HepG2 (cell line): Measurements from ENCODE around the gene HIGD1C. TPM values are rescaled to one million over a fixed set of nuclear protein-coding genes. Genes with fewer than 3 reads are reported as not detected.

Source experiments
- ATF2 ChIP-seq: sonication (generic); formaldehyde crosslinking; IDR thresholded peaks from 2 replicates; pipeline ENCODE4 v1.4.0; 2020; ENCODE audit warnings: missing genetic modification reagents
- CBFB ChIP-seq: sonication (generic); formaldehyde crosslinking; IDR thresholded peaks from 2 replicates; pipeline ENCODE4 v1.4.0; 2020; ENCODE audit warnings: missing genetic modification reagents
- CREM ChIP-seq, 2 experiments: sonication (generic) in 1 of 2; formaldehyde crosslinking in 1 of 2; IDR thresholded peaks; 2 replicates each; pipeline versions ENCODE4 v1.4.0 to v1.6.1; 2016 to 2020; ENCODE audit warnings: antibody characterized with exemption in 1 of 2, mild to moderate bottlenecking in 1 of 2, missing genetic modification reagents in 1 of 2
- DNMT3B ChIP-seq: conservative IDR thresholded peaks from 2 replicates; pipeline ENCODE4 v1.6.1; 2016; ENCODE audit warnings: missing biosample characterization, control low read depth
- EP300 ChIP-seq, 3 experiments: sonication (generic) in 1 of 3; formaldehyde crosslinking in 1 of 3; IDR thresholded peaks; 2 replicates each; pipeline versions ENCODE4 v1.5.1 to v1.6.1; 2011 to 2020; ENCODE audit warnings: low read depth in 2 of 3, low read length in 2 of 3, borderline replicate concordance in 1 of 3, improper control_type of control experiment in 1 of 3, mild to moderate bottlenecking in 1 of 3, missing genetic modification reagents in 1 of 3, moderate library complexity in 1 of 3
- FOXA1 ChIP-seq, 2 experiments: fragments of 450-650 bp in 1 of 2; sonication (generic) in 1 of 2; formaldehyde crosslinking in 1 of 2; IDR thresholded peaks; 2 replicates each; pipeline versions ENCODE4 v1.4.0 to v1.6.1; 2016 to 2020; ENCODE audit warnings: missing genetic modification reagents in 1 of 2
- FOXP1 ChIP-seq, 2 experiments: fragments of 450-650 bp in 1 of 2; IDR thresholded peaks; 2 replicates each; pipeline ENCODE4 v1.6.1; 2017 to 2018; ENCODE audit warnings: antibody characterized with exemption in 1 of 2
- HDAC1 ChIP-seq: sonication (generic); formaldehyde crosslinking; IDR thresholded peaks from 2 replicates; pipeline ENCODE4 v1.5.1; 2020; ENCODE audit warnings: mild to moderate bottlenecking, missing genetic modification reagents
- HDAC2 ChIP-seq: sonication (generic); formaldehyde crosslinking; IDR thresholded peaks from 2 replicates; pipeline ENCODE4 v1.4.0; 2020; ENCODE audit warnings: missing genetic modification reagents
- HNF4A ChIP-seq: sonication (generic); formaldehyde crosslinking; IDR thresholded peaks from 2 replicates; pipeline ENCODE4 v1.4.0; 2020; ENCODE audit warnings: missing genetic modification reagents
- KAT8 ChIP-seq: IDR thresholded peaks from 2 replicates; pipeline ENCODE4 v1.6.1; 2016; ENCODE audit warnings: missing genetic modification reagents, missing compliant biosample characterization
- MIXL1 ChIP-seq: IDR thresholded peaks from 2 replicates; pipeline ENCODE4 v1.6.1; 2016
- NCOR1 ChIP-seq: fragments of 200-600 bp; sonication (generic); IDR thresholded peaks from 2 replicates; pipeline ENCODE4 v1.7.0; 2017; ENCODE audit warnings: antibody characterized with exemption, low read length, borderline replicate concordance
- NFYC ChIP-seq: IDR thresholded peaks from 2 replicates; pipeline ENCODE4 v1.6.1; 2016; ENCODE audit warnings: missing genetic modification reagents, missing compliant biosample characterization
- SAP130 ChIP-seq: IDR thresholded peaks from 2 replicates; pipeline ENCODE4 v1.6.1; 2016; ENCODE audit warnings: low read depth
- SIX1 ChIP-seq: sonication (generic); formaldehyde crosslinking; IDR thresholded peaks from 2 replicates; pipeline ENCODE4 v1.4.0; 2020; ENCODE audit warnings: missing genetic modification reagents, borderline replicate concordance
- SIX4 ChIP-seq: sonication (generic); formaldehyde crosslinking; IDR thresholded peaks from 2 replicates; pipeline ENCODE4 v1.4.0; 2020; ENCODE audit warnings: missing genetic modification reagents
- SOX13 ChIP-seq, 3 experiments: fragments of 450-650 bp in 1 of 3; sonication (generic) in 1 of 3; formaldehyde crosslinking in 1 of 3; IDR thresholded peaks in 2 of 3; conservative IDR thresholded peaks in 1 of 3; 2 replicates each; pipeline versions ENCODE4 v1.5.0 to v1.6.1; 2016 to 2020; ENCODE audit warnings: antibody characterized with exemption in 1 of 3, mild to moderate bottlenecking in 1 of 3, missing compliant biosample characterization in 1 of 3, missing genetic modification reagents in 1 of 3, moderate library complexity in 1 of 3
- SOX6 ChIP-seq, 2 experiments: fragments of 450-650 bp in 1 of 2; sonication (generic) in 1 of 2; formaldehyde crosslinking in 1 of 2; IDR thresholded peaks; 2 replicates each; pipeline versions ENCODE4 v1.4.0 to v1.6.1; 2017 to 2020; ENCODE audit warnings: antibody characterized with exemption in 1 of 2, mild to moderate bottlenecking in 1 of 2, missing genetic modification reagents in 1 of 2
- ZNF232 ChIP-seq: sonication (generic); formaldehyde crosslinking; IDR thresholded peaks from 2 replicates; pipeline ENCODE4 v1.4.0; 2020; ENCODE audit warnings: missing genetic modification reagents, borderline replicate concordance
- ZNF607 ChIP-seq: sonication (generic); formaldehyde crosslinking; IDR thresholded peaks from 2 replicates; pipeline ENCODE4 v1.5.1; 2020; ENCODE audit warnings: missing genetic modification reagents, mild to moderate bottlenecking, borderline replicate concordance
- ZNF749 ChIP-seq: sonication (generic); formaldehyde crosslinking; IDR thresholded peaks from 2 replicates; pipeline ENCODE4 v1.8.0; 2022; ENCODE audit warnings: mild to moderate bottlenecking, missing genetic modification reagents, moderate library complexity, borderline replicate concordance
- polyA plus RNA-seq, 8 experiments: library from polyadenylated mRNA; depleted of rRNA in 3 of 8; stranded (reverse) in 7 of 8; unstranded in 1 of 8; fragments of >200 nt; fragmentation: Illumina TruSeq in 4 of 8; extraction: Trizol in 4 of 8; gene quantifications; 2 replicates each; pipeline versions ENCODE4 v1.2.1 to v1.2.3, GENCODE V29; 2011 to 2016; ENCODE audit warnings: low read depth in 4 of 8, missing spikeins in 1 of 8, mixed read lengths in 1 of 8; ENCODE audit not compliant: insufficient read depth in 1 of 8
- total RNA-seq, 5 experiments: library from RNA; depleted of rRNA; stranded (reverse); fragments of >200 nt; fragmentation: Illumina TruSeq; extraction: Trizol; gene quantifications; 2 replicates each; pipeline ENCODE4 v1.2.3, GENCODE V29; 2016; ENCODE audit warnings: low read depth in 1 of 5
- TF ChIP-seq, protein P1 (sequence below): sonication (generic); formaldehyde crosslinking; IDR thresholded peaks from 2 replicates; pipeline ENCODE4 v1.4.0; 2020; ENCODE audit warnings: missing genetic modification reagents

Gene HIGD1C
- total and polyA plus RNA-seq, 2 of the 13 experiments (the other 11 are each of a cell fraction or from before 2014, with no cell fraction given) = not detected

DNA sequence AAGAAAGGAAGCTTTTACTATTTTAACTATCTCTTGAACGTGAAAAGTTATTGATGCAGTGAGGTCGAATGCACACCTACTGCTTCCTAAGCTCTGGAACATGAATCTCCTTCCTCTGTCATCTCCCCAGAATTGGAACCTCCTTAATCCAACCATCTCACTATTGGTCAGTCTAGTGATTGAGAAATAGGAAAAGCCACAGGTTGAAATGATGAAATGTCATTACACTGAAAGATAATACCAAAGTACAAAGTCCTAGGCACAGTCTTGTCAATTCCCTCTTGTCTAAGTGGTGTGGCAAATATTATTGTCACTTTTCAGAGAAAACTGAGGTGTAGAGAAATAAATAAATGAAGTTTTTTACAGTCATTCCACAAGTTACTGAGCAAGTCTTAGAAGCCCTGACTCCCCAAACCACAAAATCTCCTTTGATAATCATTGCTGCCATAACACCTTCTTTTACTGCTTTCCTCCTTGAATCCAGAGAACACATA, 19.5 kb upstream of the HIGD1C start (continued):
- TF ChIP-seq HNF4A (peak; percentile 94), ZNF232 (CRISPR knock-in tag) (no peak), CREM (IDR thresholded peaks at IDR 0.05) (peak; percentile 55), CREM (CRISPR knock-in tag; IDR thresholded peaks at IDR 0.05) (no peak), SOX6 (IDR thresholded peaks at IDR 0.05) (no peak), SOX6 (CRISPR knock-in tag; IDR thresholded peaks at IDR 0.05) (peak; percentile 83), ZNF607 (CRISPR knock-in tag) (no peak), EP300 (IDR thresholded peaks at IDR 0.05; ENCODE audit: low read depth in 2 of 2, low read length in 2 of 2) (peak; percentile 75 to 86), EP300 (CRISPR knock-in tag; IDR thresholded peaks at IDR 0.05; ENCODE audit: borderline replicate concordance) (peak; percentile 59; the same call in 1 of the 2 replicates), ATF2 (CRISPR knock-in tag) (peak; percentile 64; the same call in 1 of the 2 replicates), MIXL1 (CRISPR knock-in tag) (peak; percentile 49), NCOR1 (peak; percentile 98), KAT8 (CRISPR knock-in tag) (peak; percentile 66; the same call in 1 of the 2 replicates), HDAC2 (CRISPR knock-in tag) (peak; percentile 64; the same call in 1 of the 2 replicates), FOXA1 (IDR thresholded peaks at IDR 0.05) (no peak), FOXA1 (CRISPR knock-in tag; IDR thresholded peaks at IDR 0.05) (peak; percentile 57), CBFB (CRISPR knock-in tag) (peak; percentile 42; the same call in 1 of the 2 replicates), FOXP1 (IDR thresholded peaks at IDR 0.05) (no peak), FOXP1 (CRISPR knock-in tag; IDR thresholded peaks at IDR 0.05) (peak; percentile 31; the same call in 1 of the 2 replicates), DNMT3B (CRISPR knock-in tag) (0 out of 2 replicates have a peak, but pooled peaks have one; percentile 50), ZNF749 (CRISPR knock-in tag) (0 out of 2 replicates have a peak, but pooled peaks have one; percentile 7), HDAC1 (CRISPR knock-in tag) (peak; percentile 48; the same call in 1 of the 2 replicates), SOX13 (IDR thresholded peaks at IDR 0.05) (no peak), SOX13 (CRISPR knock-in tag; conservative IDR thresholded peaks at IDR 0.05 in 1 of 2, IDR thresholded peaks at IDR 0.05 in 1 of 2) (peak in 1 of 2 experiments; percentile 86; a peak in 2 of 4 replicates), SIX1 (peak; percentile 89), SIX4 (CRISPR knock-in tag) (peak; percentile 80), SAP130 (CRISPR knock-in tag) (peak; percentile 73), NFYC (CRISPR knock-in tag) (peak; percentile 61; the same call in 1 of the 2 replicates)
- TF ChIP-seq, protein P1, sequence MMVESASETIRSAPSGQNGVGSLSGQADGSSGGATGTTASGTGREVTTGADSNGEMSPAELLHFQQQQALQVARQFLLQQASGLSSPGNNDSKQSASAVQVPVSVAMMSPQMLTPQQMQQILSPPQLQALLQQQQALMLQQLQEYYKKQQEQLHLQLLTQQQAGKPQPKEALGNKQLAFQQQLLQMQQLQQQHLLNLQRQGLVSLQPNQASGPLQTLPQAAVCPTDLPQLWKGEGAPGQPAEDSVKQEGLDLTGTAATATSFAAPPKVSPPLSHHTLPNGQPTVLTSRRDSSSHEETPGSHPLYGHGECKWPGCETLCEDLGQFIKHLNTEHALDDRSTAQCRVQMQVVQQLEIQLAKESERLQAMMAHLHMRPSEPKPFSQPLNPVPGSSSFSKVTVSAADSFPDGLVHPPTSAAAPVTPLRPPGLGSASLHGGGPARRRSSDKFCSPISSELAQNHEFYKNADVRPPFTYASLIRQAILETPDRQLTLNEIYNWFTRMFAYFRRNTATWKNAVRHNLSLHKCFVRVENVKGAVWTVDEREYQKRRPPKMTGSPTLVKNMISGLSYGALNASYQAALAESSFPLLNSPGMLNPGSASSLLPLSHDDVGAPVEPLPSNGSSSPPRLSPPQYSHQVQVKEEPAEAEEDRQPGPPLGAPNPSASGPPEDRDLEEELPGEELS (CRISPR knock-in tag) = peak; percentile 50; the same call in 1 of the 2 replicates
